Heart left ventricle (tissue), 16 donors: ENCODE measurements around the gene PCDHGA6. TPM values are rescaled to one million over a fixed set of nuclear protein-coding genes. Genes with fewer than 3 reads are reported as not detected.

ENCODE experiments used
- ATAC-seq, 4 donors: fragments of 200-7000 bp; cut with Tn5 transposase; one replicate each; pipeline ENCODE4 v1.9.1; 2020 to 2022; ENCODE audit warnings: moderate library complexity in 4 of 4, mild to moderate bottlenecking in 3 of 4, moderate number of reproducible peaks in 1 of 4
- DNase-seq, 5 donors: peaks; one replicate each; pipeline ENCODE4 v3.0.0-alpha.2; 2020
- H3K27ac ChIP-seq, 12 donors: fragments of 200-600 bp; sonication (generic) in 4 of 12; one replicate each; pipeline versions ENCODE4 v1.5.0 to v1.8.0; 2016 to 2022; ENCODE audit warnings: mild to moderate bottlenecking in 2 of 12
- H3K27me3 ChIP-seq, 9 donors: fragments of 200-600 bp; sonication (generic) in 2 of 9; one replicate each; pipeline versions ENCODE4 v1.5.1 to v1.8.0; 2016 to 2022; ENCODE audit warnings: mild to moderate bottlenecking in 3 of 9
- H3K36me3 ChIP-seq, 9 donors: fragments of 200-600 bp; sonication (generic) in 2 of 9; one replicate each; pipeline versions ENCODE4 v1.5.0 to v1.8.0; 2018 to 2022; ENCODE audit warnings: mild to moderate bottlenecking in 2 of 9
- H3K4me1 ChIP-seq, 12 donors: fragments of 200-600 bp; sonication (generic) in 4 of 12; one replicate each; pipeline versions ENCODE4 v1.5.0 to v1.8.0; 2016 to 2022; ENCODE audit warnings: mild to moderate bottlenecking in 3 of 12
- H3K4me3 ChIP-seq, 12 donors: fragments of 200-600 bp; sonication (generic) in 4 of 12; one replicate each; pipeline versions ENCODE4 v1.5.0 to v1.8.0; 2017 to 2022; ENCODE audit warnings: mild to moderate bottlenecking in 9 of 12, moderate library complexity in 4 of 12
- H3K9me3 ChIP-seq, 12 donors: fragments of 200-600 bp; sonication (generic) in 4 of 12; one replicate each; pipeline versions ENCODE4 v1.5.0 to v1.8.0; 2016 to 2022; ENCODE audit warnings: mild to moderate bottlenecking in 1 of 12
- CTCF ChIP-seq, 12 donors: fragments of 200-600 bp; sonication (generic) in 4 of 12; IDR thresholded peaks; one replicate each; pipeline versions ENCODE4 v1.5.0 to v1.8.0; 2018 to 2022; ENCODE audit warnings: antibody characterized with exemption in 12 of 12, mild to moderate bottlenecking in 5 of 12
- POLR2A ChIP-seq, 2 donors: fragments of 450-650 bp; IDR thresholded peaks; one replicate each; pipeline ENCODE4 v1.6.1; 2017; ENCODE audit warnings: antibody characterized with exemption in 2 of 2, mild to moderate bottlenecking in 2 of 2, moderate library complexity in 2 of 2
- WGBS, 4 donors: extraction: QIAGEN DNeasy Blood & Tissue Kit in 2 of 4; methylation state at CpG; one replicate each; pipeline versions ENCODE4 v1.1.5 to v1.1.7; 2013 to 2018; 5-methylcytosine and 5-hydroxymethylcytosine counted together
- intact Hi-C, 10 donors: fragments of 100-400 bp; cut with DNase I; formaldehyde crosslinking; loops; one replicate each; pipeline versions ENCODE4 v1.11.1 to v1.14.2; 2022
- polyA plus RNA-seq, 2 donors: library from polyadenylated mRNA; stranded (reverse); fragments of 200-250 nt; gene quantifications; one replicate each; pipeline ENCODE4 v1.2.3, GENCODE V29; 2013
- total RNA-seq, 9 donors: library from RNA; depleted of rRNA in 2 of 9; stranded (reverse); fragments of >200 nt in 2 of 9; fragmentation: NEBNext Ultra II Directional in 3 of 9; extraction: Animal tissue kit (Norgen Biotek cat#: 25700) in 3 of 9; gene quantifications; one replicate each; pipeline versions ENCODE4 v1.1.0 to v1.2.4, GENCODE V29; 2016 to 2023
- donor health status: ischemic (EF 13 %, LVEDD 7.1; RV severe dilation, severe dysfunction).
- donor health status: healthy with polysubstance abuse.
- donor health status: DM: no; HTN: yes; CAD: no.
- donor health status: DM: no; HTN: no; CAD: no.
- donor health status: ischemic (EF 25% LVEDD 6.9; RV normal size, moderate dysfunction).
- donor health status: ischemic (EF 25% LVEDD 5.7; RV mildly dilated, moderate dysfunction).
- donor health status: healthy.
- donor health status: DM: yes; HTN: yes; CAD: no.
- donor health status: ischemic (EF 35%, LVEDD 5.7; RV mildly dilated, moderate dysfunction).
- donor health status: nonischemic (EF 11% LVEDD 7.7; RV severe dilation, severe dysfunction).
- donor health status: DM: yes; HTN: yes; CAD: no.
- donor health status: PGD.
- donor health status: ischemic (EF 29% LVEDD 5.4; RV normal size, mild dysfunction).
- donor health status: nonischemic (EF 23%, LVEDD 6.1; RV moderate dilation, normal function).

PCDHGA6 gene
- total and polyA plus RNA-seq, 11 donors, result 2.2 to 10.3 (median 7.4) TPM

DNA sequence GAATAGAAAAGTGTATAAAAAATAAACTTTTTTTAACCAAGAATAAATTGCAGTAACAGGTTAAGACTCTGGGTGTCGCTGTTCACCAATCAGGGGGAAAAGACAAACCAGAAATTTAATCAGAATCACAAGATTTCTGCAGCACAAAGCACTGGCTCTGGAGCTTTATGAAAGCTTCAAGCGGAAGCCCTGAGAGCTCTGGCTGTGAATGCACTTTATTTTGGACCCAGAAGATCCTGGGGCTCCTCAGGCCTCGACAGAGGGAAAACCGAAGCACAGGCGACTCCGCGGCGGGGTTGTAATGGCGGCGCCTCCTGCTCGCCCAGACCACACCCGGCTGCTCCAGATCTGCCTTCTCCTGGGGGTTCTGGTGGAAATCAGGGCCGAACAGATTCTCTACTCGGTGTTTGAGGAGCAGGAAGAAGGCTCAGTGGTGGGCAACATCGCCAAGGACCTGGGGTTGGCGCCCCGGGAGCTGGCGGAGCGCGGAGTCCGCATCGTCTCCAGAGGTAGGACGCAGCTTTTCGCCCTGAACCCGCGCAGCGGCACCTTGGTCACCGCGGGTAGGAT lies 18.7 kb upstream of the PCDHGA6 start, which contains the start of gene PCDHGA4:
Gene PCDHGA4, plus strand, starts transcription at position 122 of the 570 bp plus-strand sequence. Its CDS starts 87 bp downstream, at position 209.
- TF ChIP-seq POLR2A (IDR thresholded peaks at IDR 0.05), result no peak
- TF ChIP-seq CTCF (IDR thresholded peaks at IDR 0.05), result peak; percentile 23 to 64 (median 44)
- H3K4me1 ChIP-seq, result peaks cover 0 to 22% (median 0%) of the 10 kb centered on the region in 12 donors
- H3K4me3 ChIP-seq, result peak within 1 kb of the TSS in 10 of 12 donors; percentile 5 to 42 (median 34)
- peaks cover 0 to 27% (median 0%) of the 10 kb centered on the region in 9 donors for H3K36me3 ChIP-seq
- WGBS, 4 donors, result 19 to 29% (median 21%) methylated on average over 25 to 29 of the region's 29 CpGs
- peaks cover 0 to 20% (median 0%) of the 10 kb centered on the region in 9 donors for H3K27me3 ChIP-seq
- intact Hi-C loops, result loop anchor here in 1 of 10 donors (10.0 kb wide), 1 partner anchor 170 kb away; no protein-coding TSS in a partner anchor
- H3K9me3 ChIP-seq, result peaks cover 0 to 98% (median 70%) of the 10 kb centered on the region in 12 donors
- peak in 1 of 4 donors; percentile 17 for ATAC-seq
- DNase-seq, result no peak
- no peak within 1 kb of the TSS for H3K27ac ChIP-seq

GRCh38 chr5:141355641-141356040 lies 18.1 kb upstream of the PCDHGA6 start:
- TF ChIP-seq CTCF (IDR thresholded peaks at IDR 0.05), result no peak
- TF ChIP-seq POLR2A (IDR thresholded peaks at IDR 0.05), result no peak
- intact Hi-C loops, result loop anchor here in 1 of 10 donors (10.0 kb wide), 1 partner anchor 169 kb away; no protein-coding TSS in a partner anchor
- Histone ChIP-seq H3K27ac (no peak overlapping the region), H3K9me3 (peaks cover 0 to 98% (median 72%) of the 10 kb centered on the region in 12 donors), H3K27me3 (peaks cover 0 to 13% (median 0%) of the 10 kb centered on the region in 9 donors), H3K36me3 (peaks cover 0 to 26% (median 0%) of the 10 kb centered on the region in 9 donors), H3K4me3 (peak overlapping the region in 7 of 12 donors; percentile 13 to 42 (median 35)), H3K4me1 (peaks cover 0 to 16% (median 0%) of the 10 kb centered on the region in 12 donors)
- no peak for DNase-seq
- WGBS, 4 donors, result 47 to 65% (median 60%) methylated on average over 24 of the region's 24 CpGs
- no peak for ATAC-seq

DNA sequence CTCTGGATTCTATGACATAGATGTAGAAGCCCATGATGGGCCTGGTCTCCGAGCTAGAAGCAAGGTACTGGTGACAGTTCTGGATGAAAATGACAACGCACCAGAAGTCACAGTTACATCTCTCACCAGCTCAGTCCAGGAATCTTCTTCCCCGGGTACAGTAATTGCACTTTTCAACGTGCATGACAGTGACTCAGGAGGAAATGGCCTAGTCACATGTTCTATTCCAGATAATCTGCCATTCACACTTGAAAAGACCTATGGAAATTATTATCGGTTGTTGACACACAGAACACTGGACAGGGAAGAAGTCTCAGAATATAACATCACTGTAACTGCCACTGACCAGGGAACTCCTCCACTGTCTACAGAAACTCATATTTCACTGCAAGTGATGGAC lies 17.6 kb upstream of the PCDHGA6 start:
- whole genome bisulfite sequencing, 4 donors, result 61 to 77% (median 70%) methylated on average over 5 of the region's 5 CpGs
- DNase-seq (no peak), ATAC-seq (no peak)
- Histone ChIP-seq H3K9me3 (peaks cover 0 to 98% (median 73%) of the 10 kb centered on the region in 12 donors), H3K27me3 (peaks cover 0 to 13% (median 0%) of the 10 kb centered on the region in 9 donors), H3K36me3 (peaks cover 0 to 21% (median 0%) of the 10 kb centered on the region in 9 donors), H3K27ac (no peak overlapping the region), H3K4me1 (peaks cover 0 to 15% (median 0%) of the 10 kb centered on the region in 12 donors), H3K4me3 (no peak overlapping the region)
- no peak for TF ChIP-seq CTCF (IDR thresholded peaks at IDR 0.05)
- no peak for TF ChIP-seq POLR2A (IDR thresholded peaks at IDR 0.05)
- intact Hi-C loops, result loop anchor here in 1 of 10 donors (10.0 kb wide), 1 partner anchor 169 kb away; no protein-coding TSS in a partner anchor

GRCh38 chr5:141356950-141357349 lies 16.7 kb upstream of the PCDHGA6 start:
- 39 to 65% (median 53%) methylated on average over 18 to 19 of the region's 19 CpGs for WGBS, 4 donors
- Histone ChIP-seq H3K36me3 (peaks cover 0 to 20% (median 0%) of the 10 kb centered on the region in 9 donors), H3K27ac (no peak overlapping the region), H3K4me3 (no peak overlapping the region), H3K27me3 (peaks cover 0 to 15% (median 0%) of the 10 kb centered on the region in 9 donors), H3K9me3 (peaks cover 0 to 98% (median 72%) of the 10 kb centered on the region in 12 donors), H3K4me1 (peaks cover 0 to 19% (median 0%) of the 10 kb centered on the region in 12 donors)
- ATAC-seq (peak in 3 of 4 donors; percentile 30 to 40 (median 32)), DNase-seq (no peak)
- TF ChIP-seq CTCF (IDR thresholded peaks at IDR 0.05) (no peak), POLR2A (IDR thresholded peaks at IDR 0.05) (no peak)
- intact Hi-C loops, result loop anchor here in 1 of 10 donors (10.0 kb wide), 1 partner anchor 168 kb away; no protein-coding TSS in a partner anchor
